Kidney (tissue), 14 donors: Measurements from ENCODE around the gene PIK3R3. TPM values are rescaled to one million over a fixed set of nuclear protein-coding genes. Genes with fewer than 3 reads are reported as not detected.

Source experiments
- DNase-seq, 5 donors: peaks; one replicate each; pipeline ENCODE4 v3.0.0-alpha.2; 2013 to 2020
- FAIRE-seq: peaks from 2 replicates; lab custom pipeline; 2012; peaks lifted over from hg19 to GRCh38; lab: Jason Lieb, UNC
- H3K27ac ChIP-seq, 2 donors: one replicate each; pipeline ENCODE4 v1.7.0; 2013; ENCODE audit warnings: low read depth in 2 of 2, low read length in 2 of 2, inconsistent platforms in 1 of 2
- H3K27me3 ChIP-seq: one replicate; pipeline ENCODE4 v1.7.1; 2013; ENCODE audit warnings: low read length, inconsistent platforms; ENCODE audit not compliant: control insufficient read depth, insufficient read depth
- H3K36me3 ChIP-seq, 3 donors: one replicate each; pipeline versions ENCODE4 v1.7.0 to v1.7.1; 2013; ENCODE audit warnings: low read length in 3 of 3, control low read depth in 1 of 3, inconsistent platforms in 1 of 3; ENCODE audit not compliant: insufficient read depth in 3 of 3, control insufficient read depth in 2 of 3
- H3K4me1 ChIP-seq, 3 donors: one replicate each; pipeline versions ENCODE4 v1.7.0 to v1.7.1; 2013; ENCODE audit warnings: low read length in 3 of 3, inconsistent platforms in 1 of 3, low read depth in 1 of 3; ENCODE audit not compliant: control insufficient read depth in 2 of 3, insufficient read depth in 2 of 3
- H3K4me3 ChIP-seq, 3 donors: one replicate each; pipeline versions ENCODE4 v1.7.0 to v1.8.1; 2013; ENCODE audit warnings: low read length in 3 of 3, control low read depth in 1 of 3, inconsistent platforms in 1 of 3
- H3K9ac ChIP-seq, 3 donors: one replicate each; pipeline versions ENCODE4 v1.7.0 to v1.7.1; 2013; ENCODE audit warnings: low read length in 3 of 3, control low read depth in 1 of 3, inconsistent platforms in 1 of 3
- H3K9me3 ChIP-seq, 3 donors: one replicate each; pipeline versions ENCODE4 v1.7.0 to v1.7.1; 2013; ENCODE audit warnings: low read length in 3 of 3, control low read depth in 1 of 3, inconsistent platforms in 1 of 3; ENCODE audit not compliant: control insufficient read depth in 2 of 3, insufficient read depth in 1 of 3
- intact Hi-C: fragments of 100-400 bp; cut with DNase I; formaldehyde crosslinking; loops from one replicate; pipeline ENCODE4 v1.11.1; 2022
- polyA plus RNA-seq: library from polyadenylated mRNA; stranded (reverse); fragments of 350-450 nt; fragmentation: Illumina TruSeq; extraction: RNeasy Lipid Tissue Mini Kit (QIAGEN cat#74804); gene quantifications from one replicate; pipeline ENCODE4 v1.2.3, GENCODE V29; 2014; ENCODE audit warnings: low read depth, low replicate concordance; ENCODE audit not compliant: insufficient read depth
- total RNA-seq: library from RNA; stranded (reverse); fragmentation: NEBNext Ultra II Directional; extraction: Animal tissue kit (Norgen Biotek cat#: 25700); gene quantifications from one replicate; pipeline ENCODE4 v1.2.1, GENCODE V29; 2021
- TF ChIP-seq, protein P1 (sequence below): IDR thresholded peaks from 3 replicates; pipeline ENCODE4 v1.5.1; 2012; ENCODE audit warnings: mild to moderate bottlenecking, moderate library complexity, borderline replicate concordance; ENCODE audit not compliant: insufficient read depth; ENCODE audit errors: extremely low read depth
- donor health status: control.
- donor health status: control.
- donor health status: control.
- donor health status: control.
- donor health status: control.
- donor health status: DM: yes; HTN: yes; CAD: no.
- donor health status: Normal renal cell carcinoma (clear cell type).

PIK3R3 gene
- total and polyA plus RNA-seq, 2 donors from 2014 or later, result 9.7 to 44.2 TPM

DNA sequence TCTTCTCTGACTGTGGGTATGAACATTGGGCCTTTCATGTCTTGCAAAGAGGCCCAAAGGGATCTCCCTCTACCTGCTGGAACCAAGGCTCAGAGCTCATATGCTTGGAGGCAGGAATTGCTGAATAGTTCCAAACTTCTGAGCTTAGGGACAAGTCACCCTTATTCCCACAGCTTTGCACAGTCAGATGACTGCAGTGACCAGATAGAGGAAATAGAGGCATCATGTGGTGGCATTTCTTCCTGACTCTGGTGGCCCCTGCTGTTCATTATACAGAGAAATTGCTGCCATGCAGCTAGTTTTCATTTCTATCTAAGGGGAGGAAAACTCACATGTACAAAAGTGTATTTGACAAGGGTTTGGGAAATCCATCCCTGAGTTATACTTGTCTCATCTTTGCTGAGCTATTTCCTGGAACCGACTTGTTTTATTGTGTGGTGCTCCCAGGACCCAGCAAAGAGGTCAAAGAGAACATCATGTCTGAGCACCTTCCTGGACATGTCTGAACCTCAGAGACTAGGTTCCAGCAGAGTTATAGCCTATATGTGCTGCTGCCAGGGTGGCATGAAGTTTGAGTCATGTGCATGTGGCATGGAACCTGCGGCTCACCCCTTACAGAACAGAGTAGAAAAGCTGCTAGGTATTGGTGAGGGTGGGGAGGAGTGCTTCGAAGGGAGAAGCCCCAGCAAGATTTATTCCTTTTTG lies 131.2 kb downstream of the PIK3R3 start:
- Histone ChIP-seq H3K36me3 (peaks cover 0 to 4% (median 0%) of the 10 kb centered on the region in 3 donors), H3K9ac (no peak overlapping the region), H3K4me3 (no peak overlapping the region), H3K4me1 (no peaks in the 10 kb centered on the region), H3K9me3 (no peaks in the 10 kb centered on the region), H3K27ac (no peak overlapping the region), H3K27me3 (no peaks in the 10 kb centered on the region)
- DNase-seq (no peak), FAIRE-seq (no peak)
- intact Hi-C loops, result no loop called here
- TF ChIP-seq, protein P1, sequence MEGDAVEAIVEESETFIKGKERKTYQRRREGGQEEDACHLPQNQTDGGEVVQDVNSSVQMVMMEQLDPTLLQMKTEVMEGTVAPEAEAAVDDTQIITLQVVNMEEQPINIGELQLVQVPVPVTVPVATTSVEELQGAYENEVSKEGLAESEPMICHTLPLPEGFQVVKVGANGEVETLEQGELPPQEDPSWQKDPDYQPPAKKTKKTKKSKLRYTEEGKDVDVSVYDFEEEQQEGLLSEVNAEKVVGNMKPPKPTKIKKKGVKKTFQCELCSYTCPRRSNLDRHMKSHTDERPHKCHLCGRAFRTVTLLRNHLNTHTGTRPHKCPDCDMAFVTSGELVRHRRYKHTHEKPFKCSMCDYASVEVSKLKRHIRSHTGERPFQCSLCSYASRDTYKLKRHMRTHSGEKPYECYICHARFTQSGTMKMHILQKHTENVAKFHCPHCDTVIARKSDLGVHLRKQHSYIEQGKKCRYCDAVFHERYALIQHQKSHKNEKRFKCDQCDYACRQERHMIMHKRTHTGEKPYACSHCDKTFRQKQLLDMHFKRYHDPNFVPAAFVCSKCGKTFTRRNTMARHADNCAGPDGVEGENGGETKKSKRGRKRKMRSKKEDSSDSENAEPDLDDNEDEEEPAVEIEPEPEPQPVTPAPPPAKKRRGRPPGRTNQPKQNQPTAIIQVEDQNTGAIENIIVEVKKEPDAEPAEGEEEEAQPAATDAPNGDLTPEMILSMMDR, result no peak

DNA sequence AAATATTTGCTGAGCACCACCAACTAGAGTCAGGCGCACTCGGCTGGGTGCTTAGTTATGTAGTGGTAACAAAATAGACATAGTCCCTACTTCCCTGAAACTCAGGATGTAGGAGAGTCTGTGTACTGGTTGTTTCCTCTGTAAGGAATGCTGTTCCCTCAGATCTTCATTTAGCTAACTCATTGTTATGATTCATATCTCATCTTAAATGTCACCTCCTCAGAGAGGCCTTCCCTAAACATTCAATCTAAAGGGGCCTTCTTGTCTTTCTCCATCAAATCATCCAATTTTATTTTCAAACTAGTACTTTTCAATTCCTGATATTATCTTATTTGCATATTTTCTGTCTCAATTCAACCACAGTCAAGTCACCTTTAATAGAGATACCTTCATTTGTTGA lies 132.9 kb downstream of the PIK3R3 start:
- Histone ChIP-seq H3K27me3 (no peaks in the 10 kb centered on the region), H3K9me3 (no peaks in the 10 kb centered on the region), H3K27ac (no peak overlapping the region), H3K9ac (no peak overlapping the region), H3K4me1 (no peaks in the 10 kb centered on the region), H3K4me3 (no peak overlapping the region), H3K36me3 (no peaks in the 10 kb centered on the region)
- FAIRE-seq (no peak), DNase-seq (no peak)
- TF ChIP-seq, protein P1, result no peak
- intact Hi-C loops, result no loop called here

DNA sequence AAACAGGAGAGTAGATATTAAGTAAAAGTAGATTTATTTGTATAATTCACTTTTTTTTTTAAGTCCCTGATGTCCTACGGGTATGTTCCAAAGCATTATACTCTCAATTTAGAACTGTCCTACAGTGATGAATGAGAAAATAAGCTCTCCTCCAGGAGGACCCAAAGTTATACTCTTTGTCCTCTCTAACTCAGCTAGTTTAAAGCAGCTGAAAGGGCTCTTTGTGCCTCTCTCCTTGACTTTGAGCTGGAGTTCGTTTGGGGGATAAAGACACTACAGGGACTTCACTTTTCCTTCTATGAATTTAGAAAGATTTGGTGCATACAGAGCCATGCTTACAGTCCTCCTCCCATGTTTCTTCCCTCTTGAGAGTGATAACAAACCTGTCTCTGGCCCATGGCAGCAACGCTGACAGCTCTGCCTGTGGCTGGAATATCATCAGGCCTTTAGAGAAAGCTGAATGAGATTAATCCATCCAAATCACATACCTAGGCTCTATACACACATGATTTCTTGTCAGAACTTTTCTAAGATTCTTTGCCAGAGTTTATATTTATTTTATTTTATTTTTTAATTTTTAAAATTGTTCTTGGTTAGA lies 134.3 kb downstream of the PIK3R3 start:
- Histone ChIP-seq H3K4me3 (no peak overlapping the region), H3K27me3 (no peaks in the 10 kb centered on the region), H3K9ac (no peak overlapping the region), H3K36me3 (no peaks in the 10 kb centered on the region), H3K27ac (no peak overlapping the region), H3K9me3 (no peaks in the 10 kb centered on the region), H3K4me1 (no peaks in the 10 kb centered on the region)
- FAIRE-seq (no peak), DNase-seq (no peak)
- intact Hi-C loops, result no loop called here
- TF ChIP-seq, protein P1, result no peak
